Measurements from ENCODE around the gene IL4I1. TPM values are rescaled to one million over a fixed set of nuclear protein-coding genes. Genes with fewer than 3 reads are reported as not detected.
A peak's percentile ranks its signal among the peaks of the same experiment; 100 is the strongest.

The IL4I1 gene
- total RNA-seq, 3 donors from 2014 or later = 0.48 to 2.2 (median 0.66) TPM

- Histone ChIP-seq H3K27me3 (no peaks in the 10 kb centered on the region), H3K36me3 (peaks cover 3% of the 10 kb centered on the region), H3K27ac (peak overlapping the region; percentile 62 to 72), H3K4me3 (peak overlapping the region in 1 of 3 donors; percentile 3), H3K4me1 (peaks cover 0 to 8% of the 10 kb centered on the region in 2 donors), H3K9me3 (no peaks in the 10 kb centered on the region)
- no peak for DNase-seq (ENCODE audit: low spot score in 2 of 2)
- intact Hi-C loops (cut with DNase I; ENCODE audit: low total_unique reads) = no loop called here
- TF ChIP-seq CTCF (IDR thresholded peaks at IDR 0.05) (no peak), POLR2A (IDR thresholded peaks at IDR 0.05) (no peak), POLR2AphosphoS5 (IDR thresholded peaks at IDR 0.05) (no peak)
These were observed 34.9 kb downstream of the IL4I1 start for GRCh38 chr19:49861541-49862378.

- peaks cover 0 to 2% of the 10 kb centered on the region in 2 donors for H3K4me1 ChIP-seq
- H3K4me3 ChIP-seq = peak overlapping the region in 1 of 3 donors; percentile 3
- no peak for TF ChIP-seq CTCF (IDR thresholded peaks at IDR 0.05)
- no peak for TF ChIP-seq POLR2A (IDR thresholded peaks at IDR 0.05)
- no peak for TF ChIP-seq POLR2AphosphoS5 (IDR thresholded peaks at IDR 0.05)
- peak overlapping the region; percentile 62 to 72 for H3K27ac ChIP-seq
- H3K27me3 ChIP-seq = no peaks in the 10 kb centered on the region
- intact Hi-C loops (cut with DNase I; ENCODE audit: low total_unique reads) = no loop called here
- no peak for DNase-seq (ENCODE audit: low spot score in 2 of 2)
- H3K36me3 ChIP-seq = peaks cover 3% of the 10 kb centered on the region
- no peaks in the 10 kb centered on the region for H3K9me3 ChIP-seq
These were observed 35.6 kb downstream of the IL4I1 start for GRCh38 chr19:49861107-49861506.

GRCh38 chr19:49860336-49861102 is 36.2 kb downstream of the IL4I1 start:
- peak overlapping the region; percentile 62 to 72 for H3K27ac ChIP-seq
- H3K36me3 ChIP-seq = peaks cover 3% of the 10 kb centered on the region
- H3K27me3 ChIP-seq = no peaks in the 10 kb centered on the region
- TF ChIP-seq CTCF (IDR thresholded peaks at IDR 0.05) (no peak), POLR2AphosphoS5 (IDR thresholded peaks at IDR 0.05) (no peak), POLR2A (IDR thresholded peaks at IDR 0.05) (no peak)
- no peaks in the 10 kb centered on the region for H3K9me3 ChIP-seq
- intact Hi-C loops (cut with DNase I; ENCODE audit: low total_unique reads) = loop anchor here (1.0 kb wide), 1 partner anchor 30 kb away; no protein-coding TSS in a partner anchor
- no peaks in the 10 kb centered on the region for H3K4me1 ChIP-seq
- DNase-seq (ENCODE audit: low spot score in 2 of 2) = no peak
- H3K4me3 ChIP-seq = no peak overlapping the region

GRCh38 chr19:49859682-49860335 is 36.9 kb downstream of the IL4I1 start:
- H3K27ac ChIP-seq = no peak overlapping the region
- H3K4me3 ChIP-seq = no peak overlapping the region
- H3K9me3 ChIP-seq = no peaks in the 10 kb centered on the region
- no peak for DNase-seq (ENCODE audit: low spot score in 2 of 2)
- H3K27me3 ChIP-seq = no peaks in the 10 kb centered on the region
- H3K4me1 ChIP-seq = no peaks in the 10 kb centered on the region
- intact Hi-C loops (cut with DNase I; ENCODE audit: low total_unique reads) = loop anchor here (1.0 kb wide), 1 partner anchor 30 kb away; no protein-coding TSS in a partner anchor
- no peak for TF ChIP-seq CTCF (IDR thresholded peaks at IDR 0.05)
- TF ChIP-seq POLR2AphosphoS5 (IDR thresholded peaks at IDR 0.05) = no peak
- TF ChIP-seq POLR2A (IDR thresholded peaks at IDR 0.05) = no peak
- H3K36me3 ChIP-seq = peaks cover 3% of the 10 kb centered on the region
